BJ (cell line): Measurements from ENCODE around the gene MGAT5. TPM values are rescaled to one million over a fixed set of nuclear protein-coding genes. Genes with fewer than 3 reads are reported as not detected.

Source experiments
- CTCF ChIA-PET: fragments of 350-600 bp; formaldehyde crosslinking; extraction: SDS; loops from one replicate; lab custom pipeline; 2021; ENCODE audit warnings: antibody characterized with exemption, inconsistent platforms; lab: Yijun Ruan, JAX
- POLR2A ChIA-PET: fragments of 300-600 bp; sonication (Branson Sonifier 250); formaldehyde crosslinking; extraction: SDS; loops from one replicate; lab custom pipeline; 2021; ENCODE audit warnings: antibody characterized with exemption; lab: Charles Lee
- DNase-seq: peaks from one replicate; pipeline ENCODE4 v3.0.0-alpha.2; 2011; ENCODE audit warnings: low read depth
- H3K27me3 ChIP-seq: 2 replicates; pipeline ENCODE4 v1.6.0; 2011; ENCODE audit warnings: low read length; ENCODE audit not compliant: control insufficient read depth, insufficient read depth
- H3K36me3 ChIP-seq: 2 replicates; pipeline ENCODE4 v1.5.1; 2011; ENCODE audit warnings: low read length; ENCODE audit not compliant: control insufficient read depth, insufficient read depth
- H3K4me3 ChIP-seq: 2 replicates; pipeline ENCODE4 v1.5.1; 2011; ENCODE audit warnings: low read depth, mild to moderate bottlenecking, control low read depth, low read length
- polyA plus RNA-seq: library from polyadenylated mRNA; depleted of rRNA; stranded (reverse); fragments of >200 nt; gene quantifications from 2 replicates; pipeline ENCODE4 v1.2.3, GENCODE V29; 2011
- TF ChIP-seq, protein P1 (sequence below): IDR thresholded peaks from 2 replicates; pipeline ENCODE4 v1.5.1; 2011; ENCODE audit warnings: low read depth, mild to moderate bottlenecking, control low read depth, inconsistent platforms, low read length, moderate library complexity; ENCODE audit not compliant: insufficient read depth

MGAT5 gene
- polyA plus RNA-seq, 1 experiment, result 25.0 TPM

DNA sequence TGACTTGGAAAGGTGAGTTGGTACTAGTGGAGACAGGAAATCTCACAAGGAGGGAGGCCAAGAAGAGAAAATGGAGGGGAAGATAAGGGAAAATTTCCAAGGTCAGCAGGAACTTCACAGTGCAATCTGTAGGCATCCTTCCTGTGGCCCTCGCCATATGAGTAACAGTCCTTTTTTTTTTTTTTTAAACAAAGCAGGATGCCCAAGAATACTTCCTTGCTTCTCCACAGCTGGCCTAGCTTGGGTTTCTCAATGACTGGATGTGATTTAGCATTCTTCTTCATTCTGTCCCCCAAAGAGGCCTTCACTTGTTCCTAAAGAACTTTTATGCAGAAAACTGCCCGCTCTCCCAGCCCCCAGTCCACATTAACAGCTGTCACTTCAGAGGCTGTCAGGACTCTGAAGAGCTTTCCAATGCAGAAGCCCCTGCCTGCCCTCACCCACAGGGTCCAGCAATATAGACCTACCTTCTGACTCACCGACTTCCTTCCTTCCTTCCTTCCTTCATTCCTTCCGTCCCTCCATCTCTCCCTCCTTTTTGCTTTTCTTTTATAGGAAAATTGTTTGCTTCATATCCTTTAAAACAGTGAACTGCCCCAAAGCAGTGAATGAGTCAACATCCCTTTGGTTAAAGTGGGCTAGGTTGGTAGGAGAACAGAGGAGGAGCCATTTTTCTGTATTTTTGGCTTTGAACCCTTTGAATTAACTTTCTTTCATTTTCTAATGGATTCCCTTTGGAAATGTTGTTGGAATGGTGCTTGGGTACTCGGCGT, 172.0 kb downstream of the MGAT5 start:
- POLR2A ChIA-PET, result no interaction called here
- TF ChIP-seq, protein P1, sequence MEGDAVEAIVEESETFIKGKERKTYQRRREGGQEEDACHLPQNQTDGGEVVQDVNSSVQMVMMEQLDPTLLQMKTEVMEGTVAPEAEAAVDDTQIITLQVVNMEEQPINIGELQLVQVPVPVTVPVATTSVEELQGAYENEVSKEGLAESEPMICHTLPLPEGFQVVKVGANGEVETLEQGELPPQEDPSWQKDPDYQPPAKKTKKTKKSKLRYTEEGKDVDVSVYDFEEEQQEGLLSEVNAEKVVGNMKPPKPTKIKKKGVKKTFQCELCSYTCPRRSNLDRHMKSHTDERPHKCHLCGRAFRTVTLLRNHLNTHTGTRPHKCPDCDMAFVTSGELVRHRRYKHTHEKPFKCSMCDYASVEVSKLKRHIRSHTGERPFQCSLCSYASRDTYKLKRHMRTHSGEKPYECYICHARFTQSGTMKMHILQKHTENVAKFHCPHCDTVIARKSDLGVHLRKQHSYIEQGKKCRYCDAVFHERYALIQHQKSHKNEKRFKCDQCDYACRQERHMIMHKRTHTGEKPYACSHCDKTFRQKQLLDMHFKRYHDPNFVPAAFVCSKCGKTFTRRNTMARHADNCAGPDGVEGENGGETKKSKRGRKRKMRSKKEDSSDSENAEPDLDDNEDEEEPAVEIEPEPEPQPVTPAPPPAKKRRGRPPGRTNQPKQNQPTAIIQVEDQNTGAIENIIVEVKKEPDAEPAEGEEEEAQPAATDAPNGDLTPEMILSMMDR, result no peak
- no peak overlapping the region for H3K4me3 ChIP-seq
- DNase-seq, result no peak
- CTCF ChIA-PET, result interaction anchor here (0.8 to 1.7 kb wide), 2 partner anchors 14 to 25 kb away, joined by 4 to 5 read pairs; no protein-coding TSS in a partner anchor
- no peaks in the 10 kb centered on the region for H3K27me3 ChIP-seq
- H3K36me3 ChIP-seq, result 0 out of 2 replicates have a peak, but pooled peaks cover 2% of the 10 kb centered on the region

- CTCF ChIA-PET, result interaction anchor here (0.6 to 1.5 kb wide), 5 partner anchors 9 to 308 kb away, joined by 3 to 4 read pairs (median 3); no protein-coding TSS in a partner anchor
These were observed 172.8 kb downstream of the MGAT5 start for GRCh38 chr2:134426721-134427120.

GRCh38 chr2:134429886-134430285, 176.0 kb downstream of the MGAT5 start:
- ChIA-PET CTCF (interaction anchor here (3.3 kb wide), 1 partner anchor 20 kb away, joined by 12 read pairs; no protein-coding TSS in a partner anchor), POLR2A (no interaction called here)
- DNase-seq, result no peak
- TF ChIP-seq, protein P1, result no peak
- Histone ChIP-seq H3K4me3 (no peak overlapping the region), H3K27me3 (no peaks in the 10 kb centered on the region), H3K36me3 (no peaks in the 10 kb centered on the region)

More at GRCh38 chr2:134426721-134427120, 172.8 kb downstream of the MGAT5 start:
- POLR2A ChIA-PET, result no interaction called here
- 0 out of 2 replicates have a peak, but pooled peaks cover 2% of the 10 kb centered on the region for H3K36me3 ChIP-seq
- no peaks in the 10 kb centered on the region for H3K27me3 ChIP-seq
- DNase-seq, result no peak
- no peak overlapping the region for H3K4me3 ChIP-seq
- TF ChIP-seq, protein P1, result no peak

DNA sequence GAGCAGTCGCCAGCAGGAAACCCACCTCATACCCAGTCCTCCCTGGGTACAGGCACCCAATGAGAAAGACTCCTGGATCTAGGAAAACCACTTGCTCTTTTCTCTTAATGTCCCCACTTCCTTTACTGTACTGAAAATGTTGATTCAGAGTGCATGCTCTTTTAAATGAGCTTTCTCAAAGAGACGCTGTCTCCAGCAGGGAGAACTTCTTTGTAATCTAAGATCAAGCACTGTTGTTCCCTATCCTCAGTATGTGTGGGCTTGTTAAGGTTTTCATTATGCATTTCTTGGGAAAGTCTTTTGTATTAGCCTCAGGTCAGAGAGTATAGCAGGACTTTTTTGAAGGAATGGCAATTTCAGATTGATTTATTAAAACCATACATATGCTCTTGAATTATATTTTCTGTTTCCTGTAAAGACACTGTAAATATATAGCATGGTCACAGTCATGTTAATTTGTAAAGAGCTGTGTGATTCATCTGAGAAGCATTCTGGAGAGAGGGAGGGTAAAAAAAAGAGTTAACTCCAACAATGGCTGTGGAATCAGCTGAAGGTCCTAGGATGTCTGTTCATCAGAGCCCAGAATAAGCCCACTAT, 178.1 kb downstream of the MGAT5 start:
- H3K4me3 ChIP-seq, result no peak overlapping the region
- TF ChIP-seq, protein P1, result no peak
- no peaks in the 10 kb centered on the region for H3K27me3 ChIP-seq
- CTCF ChIA-PET, result interaction anchor here (1.4 to 3.3 kb wide), 2 partner anchors 18 to 545 kb away, joined by 4 to 12 read pairs; no protein-coding TSS in a partner anchor
- POLR2A ChIA-PET, result interaction anchor here (0.6 kb wide), 1 partner anchor 144 kb away, joined by 10 read pairs; no protein-coding TSS in a partner anchor
- peaks cover 1% of the 10 kb centered on the region; the same call in 1 of the 2 replicates for H3K36me3 ChIP-seq
- no peak for DNase-seq

- CTCF ChIA-PET, result interaction anchor here (1.4 to 3.3 kb wide), 2 partner anchors 18 to 546 kb away, joined by 4 to 12 read pairs; no protein-coding TSS in a partner anchor
- POLR2A ChIA-PET, result interaction anchor here (0.6 kb wide), 1 partner anchor 144 kb away, joined by 10 read pairs; no protein-coding TSS in a partner anchor
- H3K4me3 ChIP-seq, result no peak overlapping the region
- TF ChIP-seq, protein P1, result no peak
- no peak for DNase-seq
- H3K27me3 ChIP-seq, result no peaks in the 10 kb centered on the region
- peaks cover 1% of the 10 kb centered on the region; the same call in 1 of the 2 replicates for H3K36me3 ChIP-seq
These were observed 178.6 kb downstream of the MGAT5 start for GRCh38 chr2:134432435-134432883.
